Upper lobe of right lung (tissue), 1 donor: Measurements from ENCODE around the gene PLPP4. TPM values are rescaled to one million over a fixed set of nuclear protein-coding genes. Genes with fewer than 3 reads are reported as not detected.

Experiments
- ATAC-seq: fragments of 200-7000 bp; cut with Tn5 transposase; one replicate; pipeline ENCODE4 v1.9.1; 2020; ENCODE audit warnings: mild to moderate bottlenecking, moderate library complexity
- DNase-seq: peaks from one replicate; pipeline ENCODE4 v3.0.0-alpha.2; 2020
- H3K27ac ChIP-seq: fragments of 200-600 bp; one replicate; pipeline ENCODE4 v1.8.0; 2022
- H3K27me3 ChIP-seq: fragments of 200-600 bp; one replicate; pipeline ENCODE4 v1.8.0; 2022; ENCODE audit warnings: mild to moderate bottlenecking
- H3K36me3 ChIP-seq: fragments of 200-600 bp; one replicate; pipeline ENCODE4 v1.8.0; 2022
- H3K4me1 ChIP-seq: fragments of 200-600 bp; one replicate; pipeline ENCODE4 v1.8.0; 2022
- H3K4me3 ChIP-seq: fragments of 200-600 bp; one replicate; pipeline ENCODE4 v1.8.0; 2022; ENCODE audit warnings: mild to moderate bottlenecking
- H3K9me3 ChIP-seq: fragments of 200-600 bp; one replicate; pipeline ENCODE4 v1.8.0; 2022
- intact Hi-C: fragments of 100-400 bp; cut with DNase I; formaldehyde crosslinking; loops from one replicate; pipeline ENCODE4 v1.11.0; 2022
- total RNA-seq: library from RNA; stranded (reverse); fragmentation: NEBNext Ultra II Directional; extraction: Animal tissue kit (Norgen Biotek cat#: 25700); gene quantifications from one replicate; pipeline ENCODE4 v1.2.1, GENCODE V29; 2021
- TF ChIP-seq, protein P1 (sequence below): fragments of 200-600 bp; IDR thresholded peaks from one replicate; pipeline ENCODE4 v1.8.0; 2022; ENCODE audit warnings: antibody characterized with exemption
- donor health status: DM: no; HTN: yes; CAD: no; lungs with severe emphysema.

The PLPP4 gene
- total RNA-seq, 1 donor from 2014 or later, result 0.38 TPM

- Histone ChIP-seq H3K9me3 (no peaks in the 10 kb centered on the region), H3K36me3 (no peaks in the 10 kb centered on the region), H3K27ac (no peak overlapping the region), H3K27me3 (no peaks in the 10 kb centered on the region), H3K4me3 (no peak overlapping the region), H3K4me1 (no peaks in the 10 kb centered on the region)
- intact Hi-C loops, result no loop called here
- no peak for DNase-seq
- ATAC-seq, result no peak
- TF ChIP-seq, protein P1, sequence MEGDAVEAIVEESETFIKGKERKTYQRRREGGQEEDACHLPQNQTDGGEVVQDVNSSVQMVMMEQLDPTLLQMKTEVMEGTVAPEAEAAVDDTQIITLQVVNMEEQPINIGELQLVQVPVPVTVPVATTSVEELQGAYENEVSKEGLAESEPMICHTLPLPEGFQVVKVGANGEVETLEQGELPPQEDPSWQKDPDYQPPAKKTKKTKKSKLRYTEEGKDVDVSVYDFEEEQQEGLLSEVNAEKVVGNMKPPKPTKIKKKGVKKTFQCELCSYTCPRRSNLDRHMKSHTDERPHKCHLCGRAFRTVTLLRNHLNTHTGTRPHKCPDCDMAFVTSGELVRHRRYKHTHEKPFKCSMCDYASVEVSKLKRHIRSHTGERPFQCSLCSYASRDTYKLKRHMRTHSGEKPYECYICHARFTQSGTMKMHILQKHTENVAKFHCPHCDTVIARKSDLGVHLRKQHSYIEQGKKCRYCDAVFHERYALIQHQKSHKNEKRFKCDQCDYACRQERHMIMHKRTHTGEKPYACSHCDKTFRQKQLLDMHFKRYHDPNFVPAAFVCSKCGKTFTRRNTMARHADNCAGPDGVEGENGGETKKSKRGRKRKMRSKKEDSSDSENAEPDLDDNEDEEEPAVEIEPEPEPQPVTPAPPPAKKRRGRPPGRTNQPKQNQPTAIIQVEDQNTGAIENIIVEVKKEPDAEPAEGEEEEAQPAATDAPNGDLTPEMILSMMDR, result no peak
Observed at GRCh38 chr10:120511165-120511564, 54.1 kb downstream of the PLPP4 start.

DNA sequence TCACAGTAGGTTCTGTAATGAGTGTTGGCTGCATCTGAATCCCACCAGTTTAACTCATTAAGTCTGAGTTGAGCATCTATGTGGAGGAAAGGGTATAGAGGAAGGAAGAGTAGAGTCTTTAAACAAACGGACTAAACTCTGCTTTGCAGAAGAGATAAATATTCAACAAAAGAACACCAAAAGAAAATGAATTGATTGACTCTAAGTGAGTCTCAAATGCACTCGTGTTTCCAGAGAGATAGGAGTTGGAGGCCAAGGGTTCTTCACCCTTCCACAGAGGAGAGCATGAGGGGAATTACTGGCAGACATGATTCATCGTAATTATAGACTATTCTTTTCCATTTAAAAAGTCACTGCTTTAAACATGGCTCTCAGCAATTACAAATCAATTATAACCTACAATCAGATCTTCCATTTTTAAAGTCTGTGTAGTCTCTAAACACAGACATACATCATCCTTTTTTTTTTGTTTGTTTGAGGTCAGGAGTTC is 56.3 kb downstream of the PLPP4 start:
- intact Hi-C loops, result no loop called here
- no peaks in the 10 kb centered on the region for H3K36me3 ChIP-seq
- TF ChIP-seq, protein P1, result no peak

DNA sequence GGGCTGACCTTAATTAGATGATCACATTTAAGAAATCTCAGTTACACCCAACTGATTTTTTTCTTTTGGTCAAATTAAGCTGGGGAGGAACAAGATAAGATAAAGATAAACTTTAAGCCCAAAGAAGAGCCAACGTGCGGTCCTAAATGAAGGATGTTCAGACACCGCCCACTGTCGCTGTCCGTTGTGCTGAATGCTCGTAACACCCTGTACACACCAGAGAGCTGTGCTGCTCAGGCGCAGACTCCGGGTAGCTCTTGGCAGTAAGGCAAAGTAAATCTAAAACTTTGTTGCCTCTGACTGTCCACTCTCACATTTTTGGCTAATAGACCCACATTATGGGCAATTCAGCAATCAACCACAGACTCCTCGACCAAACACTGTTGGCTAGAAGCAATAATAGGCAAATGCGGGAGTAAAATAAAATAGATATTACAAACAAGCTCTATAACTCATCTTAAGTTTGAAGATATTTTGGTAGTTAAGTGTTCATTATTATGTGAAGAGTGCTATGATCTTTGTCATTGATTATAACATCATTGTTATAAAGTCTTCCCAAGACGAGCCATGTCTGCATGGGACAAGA is 57.1 kb downstream of the PLPP4 start:
- no peaks in the 10 kb centered on the region for H3K4me1 ChIP-seq

More for the DNA sequence above, 56.3 kb downstream of the PLPP4 start:
- no peaks in the 10 kb centered on the region for H3K4me1 ChIP-seq
- H3K27me3 ChIP-seq, result no peaks in the 10 kb centered on the region
- no peak overlapping the region for H3K4me3 ChIP-seq
- no peak for ATAC-seq
- H3K9me3 ChIP-seq, result no peaks in the 10 kb centered on the region
- DNase-seq, result no peak
- H3K27ac ChIP-seq, result no peak overlapping the region

DNA sequence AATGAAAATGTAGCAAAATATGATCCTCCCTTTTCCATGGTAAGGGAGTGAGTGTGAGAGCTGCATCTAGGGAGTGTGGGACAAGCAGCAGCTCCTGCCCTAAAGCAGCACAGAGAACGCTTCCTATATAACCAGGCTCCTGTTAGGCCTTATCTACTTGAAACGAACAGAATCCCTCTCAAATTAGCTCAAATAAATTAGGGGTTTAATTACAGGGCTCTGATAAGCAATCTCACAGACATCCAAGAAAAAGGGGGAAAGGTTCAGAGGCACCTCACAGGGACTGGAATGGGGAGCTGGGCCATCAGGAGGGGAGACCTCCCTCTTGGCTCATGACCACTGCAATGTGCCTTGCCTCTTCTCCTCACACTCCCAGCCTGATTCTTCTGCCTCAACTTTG is 57.9 kb downstream of the PLPP4 start:
- Histone ChIP-seq H3K27ac (no peak overlapping the region), H3K4me3 (no peak overlapping the region), H3K36me3 (no peaks in the 10 kb centered on the region), H3K9me3 (no peaks in the 10 kb centered on the region), H3K27me3 (no peaks in the 10 kb centered on the region), H3K4me1 (no peaks in the 10 kb centered on the region)
- no peak for DNase-seq
- TF ChIP-seq, protein P1, result no peak
- no peak for ATAC-seq
- intact Hi-C loops, result no loop called here

More for the DNA sequence above, 57.1 kb downstream of the PLPP4 start:
- Histone ChIP-seq H3K27me3 (no peaks in the 10 kb centered on the region), H3K36me3 (no peaks in the 10 kb centered on the region), H3K27ac (no peak overlapping the region), H3K4me3 (no peak overlapping the region), H3K9me3 (no peaks in the 10 kb centered on the region)
- intact Hi-C loops, result no loop called here
- TF ChIP-seq, protein P1, result no peak
- DNase-seq (no peak), ATAC-seq (peak; percentile 56)

DNA sequence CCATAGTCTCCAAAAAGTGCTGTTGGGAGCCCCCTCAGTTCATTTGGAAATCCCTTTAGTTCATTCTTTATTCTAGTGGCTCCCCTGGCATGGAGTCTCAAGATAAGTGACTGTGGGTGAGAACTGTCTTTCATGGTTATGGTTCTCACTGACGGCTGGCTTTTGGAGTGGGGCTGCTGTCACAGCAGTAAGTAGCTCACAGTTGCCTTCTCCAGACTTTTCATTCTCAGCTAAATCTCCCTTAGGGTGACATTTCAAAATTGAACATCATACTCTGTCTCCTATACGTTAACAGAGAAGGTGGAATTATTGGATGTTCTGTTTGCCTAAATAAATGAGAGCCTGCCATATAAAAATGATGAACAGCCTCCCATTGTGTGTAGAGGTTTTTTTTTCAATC is 58.7 kb downstream of the PLPP4 start:
- Histone ChIP-seq H3K9me3 (no peaks in the 10 kb centered on the region), H3K36me3 (no peaks in the 10 kb centered on the region), H3K4me1 (no peaks in the 10 kb centered on the region), H3K27ac (no peak overlapping the region), H3K4me3 (no peak overlapping the region), H3K27me3 (no peaks in the 10 kb centered on the region)
- no peak for DNase-seq
- intact Hi-C loops, result no loop called here
- TF ChIP-seq, protein P1, result no peak
- ATAC-seq, result no peak

- H3K4me1 ChIP-seq, result no peaks in the 10 kb centered on the region
- TF ChIP-seq, protein P1, result no peak
- intact Hi-C loops, result no loop called here
- H3K9me3 ChIP-seq, result no peaks in the 10 kb centered on the region
- no peaks in the 10 kb centered on the region for H3K36me3 ChIP-seq
- H3K4me3 ChIP-seq, result no peak overlapping the region
- no peak for ATAC-seq
- no peak overlapping the region for H3K27ac ChIP-seq
- H3K27me3 ChIP-seq, result no peaks in the 10 kb centered on the region
- DNase-seq, result no peak
Observed at GRCh38 chr10:120516426-120516825, 59.4 kb downstream of the PLPP4 start.
